Tibial nerve (tissue), 4 donors: Measurements from ENCODE around the gene ELOVL7. TPM values are rescaled to one million over a fixed set of nuclear protein-coding genes. Genes with fewer than 3 reads are reported as not detected.
"Not testable (repeated sequence)": the region's sequence is repeated elsewhere in the genome, so short reads cannot be mapped to it uniquely, and the experiment has no call there.

Source experiments
- DNase-seq, 2 donors: peaks; one replicate each; pipeline ENCODE4 v3.0.0-alpha.2; 2019; ENCODE audit warnings: low spot score in 2 of 2
- H3K27ac ChIP-seq, 4 donors: fragments of 200-600 bp; sonication (generic) in 3 of 4; one replicate each; pipeline ENCODE4 v1.5.1; 2017 to 2019; ENCODE audit warnings: mild to moderate bottlenecking in 1 of 4
- H3K27me3 ChIP-seq, 2 donors: fragments of 200-600 bp; sonication (generic) in 1 of 2; one replicate each; pipeline versions ENCODE4 v1.5.1 to v1.6.0; 2017 to 2019
- H3K36me3 ChIP-seq, 3 donors: fragments of 200-600 bp; sonication (generic); one replicate each; pipeline ENCODE4 v1.5.1; 2018 to 2019
- H3K4me1 ChIP-seq, 4 donors: fragments of 200-600 bp; sonication (generic) in 3 of 4; one replicate each; pipeline ENCODE4 v1.5.1; 2017 to 2019
- H3K4me3 ChIP-seq, 4 donors: fragments of 200-600 bp; sonication (generic) in 3 of 4; one replicate each; pipeline ENCODE4 v1.5.1; 2017 to 2019; ENCODE audit warnings: mild to moderate bottlenecking in 1 of 4, moderate library complexity in 1 of 4
- H3K9me3 ChIP-seq, 4 donors: fragments of 200-600 bp; sonication (generic) in 3 of 4; one replicate each; pipeline ENCODE4 v1.5.1; 2017 to 2019
- CTCF ChIP-seq, 5 experiments: fragments of 200-600 bp in 3 of 5; fragments of 450-650 bp in 2 of 5; sonication (generic) in 3 of 5; IDR thresholded peaks; one replicate each; pipeline ENCODE4 v1.5.1; 2016 to 2019; ENCODE audit warnings: antibody characterized with exemption in 5 of 5, mild to moderate bottlenecking in 3 of 5, moderate library complexity in 2 of 5
- EP300 ChIP-seq, 2 donors: sonication (generic); formaldehyde crosslinking; IDR thresholded peaks; one replicate each; pipeline ENCODE4 v1.6.1; 2017; ENCODE audit warnings: antibody characterized with exemption in 2 of 2, mild to moderate bottlenecking in 1 of 2
- POLR2A ChIP-seq, 2 donors: fragments of 450-650 bp; IDR thresholded peaks; one replicate each; pipeline ENCODE4 v1.6.1; 2017; ENCODE audit warnings: antibody characterized with exemption in 2 of 2, mild to moderate bottlenecking in 2 of 2, moderate library complexity in 2 of 2
- WGBS, 2 donors: methylation state at CpG; one replicate each; pipeline ENCODE4 v1.1.5; 2018; 5-methylcytosine and 5-hydroxymethylcytosine counted together
- total RNA-seq, 4 donors: library from RNA; depleted of rRNA; stranded (reverse); fragments of >200 nt; gene quantifications; one replicate each; pipeline ENCODE4 v1.1.0, GENCODE V29; 2016

The ELOVL7 gene
- total RNA-seq, 4 donors from 2014 or later, result 9.0 to 28.0 (median 15.8) TPM

- Histone ChIP-seq H3K4me3 (no peak overlapping the region), H3K9me3 (no peaks in the 10 kb centered on the region), H3K4me1 (no peaks in the 10 kb centered on the region), H3K27ac (no peak overlapping the region), H3K27me3 (no peaks in the 10 kb centered on the region), H3K36me3 (no peaks in the 10 kb centered on the region)
- TF ChIP-seq CTCF (IDR thresholded peaks at IDR 0.05) (no peak), EP300 (IDR thresholded peaks at IDR 0.05) (no peak), POLR2A (IDR thresholded peaks at IDR 0.05) (no peak)
- no peak for DNase-seq
Measured at GRCh38 chr5:60805463-60805862, 38.6 kb downstream of the ELOVL7 start.

- DNase-seq, result no peak
- no peaks in the 10 kb centered on the region for H3K9me3 ChIP-seq
- WGBS, 2 donors, result 79 to 84% methylated on average over 2 of the region's 2 CpGs
Measured at GRCh38 chr5:60803712-60804111, 40.4 kb downstream of the ELOVL7 start.

GRCh38 chr5:60802986-60803385, 41.1 kb downstream of the ELOVL7 start:
- Histone ChIP-seq H3K4me1 (no peaks in the 10 kb centered on the region), H3K4me3 (no peak overlapping the region), H3K27ac (no peak overlapping the region), H3K9me3 (no peaks in the 10 kb centered on the region), H3K36me3 (no peaks in the 10 kb centered on the region), H3K27me3 (no peaks in the 10 kb centered on the region)
- no peak for DNase-seq
- no peak for TF ChIP-seq POLR2A (IDR thresholded peaks at IDR 0.05)
- no peak for TF ChIP-seq EP300 (IDR thresholded peaks at IDR 0.05)
- TF ChIP-seq CTCF (IDR thresholded peaks at IDR 0.05), result no peak
- WGBS, 2 donors, result 79 to 82% methylated on average over 1 of the region's 1 CpG

More at GRCh38 chr5:60803712-60804111, 40.4 kb downstream of the ELOVL7 start:
- H3K27me3 ChIP-seq, result no peaks in the 10 kb centered on the region
- TF ChIP-seq EP300 (IDR thresholded peaks at IDR 0.05), result no peak
- TF ChIP-seq CTCF (IDR thresholded peaks at IDR 0.05), result no peak
- TF ChIP-seq POLR2A (IDR thresholded peaks at IDR 0.05), result no peak
- no peak overlapping the region for H3K4me3 ChIP-seq
- no peak overlapping the region for H3K27ac ChIP-seq
- H3K36me3 ChIP-seq, result no peaks in the 10 kb centered on the region
- H3K4me1 ChIP-seq, result no peaks in the 10 kb centered on the region

- no peak overlapping the region for H3K27ac ChIP-seq
- no peak overlapping the region for H3K4me3 ChIP-seq
- 59 to 65% methylated on average over 2 of the region's 2 CpGs for WGBS, 2 donors
- TF ChIP-seq EP300 (IDR thresholded peaks at IDR 0.05), result no peak
- no peak for TF ChIP-seq POLR2A (IDR thresholded peaks at IDR 0.05)
- TF ChIP-seq CTCF (IDR thresholded peaks at IDR 0.05), result no peak
- no peaks in the 10 kb centered on the region for H3K36me3 ChIP-seq
- DNase-seq, result no peak
- no peaks in the 10 kb centered on the region for H3K4me1 ChIP-seq
- no peaks in the 10 kb centered on the region for H3K9me3 ChIP-seq
- no peaks in the 10 kb centered on the region for H3K27me3 ChIP-seq
Measured at GRCh38 chr5:60802226-60802625, 41.8 kb downstream of the ELOVL7 start.

GRCh38 chr5:60797482-60798153, 46.5 kb downstream of the ELOVL7 start:
- H3K4me1 ChIP-seq, result no peaks in the 10 kb centered on the region
- 21 to 34% methylated on average over 6 of the region's 6 CpGs for WGBS, 2 donors
- H3K27me3 ChIP-seq, result no peaks in the 10 kb centered on the region
- no peak for DNase-seq
- TF ChIP-seq POLR2A (IDR thresholded peaks at IDR 0.05) (no peak), CTCF (IDR thresholded peaks at IDR 0.05) (no peak), EP300 (IDR thresholded peaks at IDR 0.05) (no peak)
- peak overlapping the region in 1 of 4 donors; percentile 13 for H3K27ac ChIP-seq
- H3K36me3 ChIP-seq, result no peaks in the 10 kb centered on the region
- H3K9me3 ChIP-seq, result no peaks in the 10 kb centered on the region
- no peak overlapping the region for H3K4me3 ChIP-seq

- not testable (repeated sequence) for DNase-seq, H3K27ac ChIP-seq, H3K9me3 ChIP-seq, H3K4me3 ChIP-seq, H3K4me1 ChIP-seq, H3K27me3 ChIP-seq, H3K36me3 ChIP-seq
- WGBS, 2 donors, result 90 to 93% methylated on average over 18 of the region's 18 CpGs
Measured at GRCh38 chr5:60795424-60795950, 48.6 kb downstream of the ELOVL7 start.
